HG02840 (cell line): ENCODE data around the gene CTNNBIP1.

Experiments used
- ATAC-seq: cut with Tn5 transposase; IDR thresholded peaks from one replicate; pipeline ENCODE4 v1.9.1; 2021; ENCODE audit warnings: mild to moderate bottlenecking, moderate library complexity, moderate number of reproducible peaks; ENCODE audit not compliant: unreplicated experiment, low FRiP score

The CTNNBIP1 gene

DNA sequence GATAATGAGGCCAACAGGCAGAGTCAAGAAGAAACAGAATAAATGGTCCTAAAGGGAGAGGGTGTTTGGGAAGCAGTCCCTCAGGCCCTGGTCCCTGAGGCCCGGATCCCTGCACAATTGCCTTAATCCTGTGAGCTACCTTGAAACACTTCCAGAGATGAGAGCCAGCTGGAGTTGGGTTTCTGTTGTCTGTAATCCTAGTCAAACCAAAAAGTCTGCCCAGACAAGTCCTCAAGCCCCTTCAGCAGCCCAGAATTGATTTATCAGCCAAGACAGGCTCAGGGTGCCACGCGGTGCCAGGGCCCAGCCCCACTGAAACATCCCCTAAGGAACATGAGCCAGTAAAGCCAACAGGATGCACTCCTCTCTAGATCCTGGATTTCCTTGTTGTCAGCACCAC is 69.9 kb downstream of the CTNNBIP1 start:
- no peak for ATAC-seq

DNA sequence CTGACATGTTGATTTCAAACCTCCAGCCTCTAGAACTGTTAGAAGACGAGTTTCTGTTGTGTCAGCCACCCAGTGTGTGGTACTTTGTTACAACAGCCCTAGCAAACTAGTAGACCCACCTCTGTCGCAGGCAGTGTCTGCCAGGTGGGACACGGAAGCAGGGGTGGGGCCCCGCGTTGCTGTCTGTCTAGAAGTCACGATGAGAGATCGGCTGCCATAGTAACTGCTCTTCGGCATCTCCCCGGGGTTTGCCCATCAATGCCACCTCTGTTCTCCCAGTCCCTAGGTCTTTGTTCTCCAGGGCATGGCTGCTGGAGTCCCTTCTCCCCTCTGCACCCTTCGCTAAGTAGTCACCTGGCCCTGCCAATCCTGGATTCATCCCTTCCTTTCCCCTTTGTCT is 71.1 kb downstream of the CTNNBIP1 start:
- no peak for ATAC-seq

GRCh38 chr1:9836632-9836960 is 73.5 kb downstream of the CTNNBIP1 start:
- ATAC-seq, result no peak

DNA sequence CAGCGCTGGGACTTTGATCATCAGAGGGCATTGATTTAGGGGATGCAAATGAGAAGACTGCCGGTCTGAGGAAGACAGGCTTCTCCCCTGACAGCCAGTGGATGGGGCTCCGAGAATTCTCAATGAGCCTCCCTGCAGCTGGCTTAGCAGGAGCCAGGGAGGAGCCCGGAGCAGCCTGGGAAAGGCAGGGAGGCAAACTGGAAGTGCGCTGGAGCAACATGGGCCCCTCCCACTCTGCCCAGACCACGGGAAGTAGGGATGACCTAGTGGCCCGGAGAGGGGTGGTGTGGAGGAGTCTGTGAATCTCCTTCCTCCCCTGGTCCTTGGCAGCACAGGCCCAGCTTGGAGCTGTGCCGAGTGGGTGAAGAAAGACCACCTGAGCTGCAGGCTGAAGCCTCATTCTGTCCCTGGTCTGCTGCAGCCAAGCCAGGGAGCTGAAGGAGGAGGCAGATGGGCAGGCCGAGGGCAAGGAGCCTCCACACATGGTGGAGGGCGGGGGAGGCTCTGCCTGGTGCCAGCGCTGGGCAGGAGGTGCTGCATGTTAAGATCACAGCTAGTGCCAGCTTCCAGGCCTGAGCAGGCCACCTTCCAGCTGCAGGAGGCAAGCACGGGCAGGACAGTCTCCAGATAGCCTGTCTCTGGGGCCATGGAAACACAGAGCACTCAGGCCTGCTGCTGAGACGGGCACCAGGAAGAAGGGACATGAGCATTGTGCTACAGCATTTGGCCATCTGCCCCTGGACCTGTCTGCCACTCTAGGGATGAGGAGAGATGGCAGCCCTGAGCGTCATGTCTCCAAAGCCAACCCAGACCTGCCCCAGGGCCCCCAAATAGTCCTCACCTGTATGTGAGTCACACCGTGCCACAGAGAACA is 74.1 kb downstream of the CTNNBIP1 start:
- no peak for ATAC-seq

DNA sequence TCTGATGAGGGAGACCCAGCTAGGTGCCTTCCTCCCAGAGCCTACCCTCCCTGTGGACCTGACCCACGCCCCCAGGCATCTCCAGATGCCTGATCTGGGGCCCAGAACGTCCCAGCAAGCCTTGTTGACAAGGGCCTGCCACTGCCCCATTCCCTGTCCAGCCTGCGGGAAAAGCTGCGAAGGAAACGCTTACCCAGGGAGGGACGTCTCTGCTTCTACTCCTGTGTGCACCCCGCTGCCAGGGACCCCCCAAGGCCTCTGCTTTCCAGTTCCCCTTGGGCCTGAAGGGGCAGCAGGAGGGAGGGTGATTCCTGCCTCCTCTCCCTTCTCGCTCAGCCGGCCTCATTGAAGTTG is 74.7 kb downstream of the CTNNBIP1 start:
- no peak for ATAC-seq

DNA sequence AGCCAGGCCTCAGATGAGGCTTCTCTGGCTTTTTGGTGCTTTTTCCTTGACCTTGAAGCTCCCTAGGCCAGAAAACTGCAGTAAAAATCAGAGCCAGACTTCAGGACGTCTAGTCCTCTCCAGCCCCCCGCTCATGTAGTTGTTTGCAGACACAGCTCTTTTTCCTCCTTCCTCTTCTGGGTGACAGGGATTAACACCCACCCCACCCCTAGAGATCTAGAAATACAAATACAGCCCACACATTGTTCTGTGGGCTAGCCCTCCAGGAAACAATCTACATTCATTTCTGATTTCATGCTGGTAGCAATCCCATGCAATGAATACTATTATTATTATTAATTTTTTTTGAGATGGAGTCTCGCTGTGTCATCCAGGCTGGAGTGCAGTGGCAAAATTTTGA is 76.4 kb downstream of the CTNNBIP1 start:
- no peak for ATAC-seq

- ATAC-seq, result no peak
Observed at GRCh38 chr1:9827558-9828185, 82.4 kb downstream of the CTNNBIP1 start.

DNA sequence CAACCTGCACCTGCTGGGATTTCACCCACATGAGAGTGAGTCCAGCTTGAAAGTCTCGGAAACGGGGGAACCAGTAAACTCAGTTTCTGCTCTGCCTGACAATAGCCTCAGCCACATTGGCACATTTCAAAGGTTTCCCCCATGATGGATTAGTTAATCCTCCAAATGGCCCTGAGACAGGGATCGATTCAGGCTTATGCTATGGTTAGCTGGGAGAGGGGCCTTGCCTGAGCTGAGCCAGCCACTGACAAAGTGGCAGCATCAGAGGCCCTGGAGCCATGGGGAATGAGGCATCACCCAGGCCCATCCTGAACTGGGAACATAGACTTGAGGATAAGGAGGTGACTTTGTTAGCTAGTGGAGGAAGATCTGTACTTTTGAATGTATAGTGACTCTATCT is 83.5 kb downstream of the CTNNBIP1 start:
- ATAC-seq, result no peak

GRCh38 chr1:9826087-9826486 is 84.0 kb downstream of the CTNNBIP1 start:
- no peak for ATAC-seq

DNA sequence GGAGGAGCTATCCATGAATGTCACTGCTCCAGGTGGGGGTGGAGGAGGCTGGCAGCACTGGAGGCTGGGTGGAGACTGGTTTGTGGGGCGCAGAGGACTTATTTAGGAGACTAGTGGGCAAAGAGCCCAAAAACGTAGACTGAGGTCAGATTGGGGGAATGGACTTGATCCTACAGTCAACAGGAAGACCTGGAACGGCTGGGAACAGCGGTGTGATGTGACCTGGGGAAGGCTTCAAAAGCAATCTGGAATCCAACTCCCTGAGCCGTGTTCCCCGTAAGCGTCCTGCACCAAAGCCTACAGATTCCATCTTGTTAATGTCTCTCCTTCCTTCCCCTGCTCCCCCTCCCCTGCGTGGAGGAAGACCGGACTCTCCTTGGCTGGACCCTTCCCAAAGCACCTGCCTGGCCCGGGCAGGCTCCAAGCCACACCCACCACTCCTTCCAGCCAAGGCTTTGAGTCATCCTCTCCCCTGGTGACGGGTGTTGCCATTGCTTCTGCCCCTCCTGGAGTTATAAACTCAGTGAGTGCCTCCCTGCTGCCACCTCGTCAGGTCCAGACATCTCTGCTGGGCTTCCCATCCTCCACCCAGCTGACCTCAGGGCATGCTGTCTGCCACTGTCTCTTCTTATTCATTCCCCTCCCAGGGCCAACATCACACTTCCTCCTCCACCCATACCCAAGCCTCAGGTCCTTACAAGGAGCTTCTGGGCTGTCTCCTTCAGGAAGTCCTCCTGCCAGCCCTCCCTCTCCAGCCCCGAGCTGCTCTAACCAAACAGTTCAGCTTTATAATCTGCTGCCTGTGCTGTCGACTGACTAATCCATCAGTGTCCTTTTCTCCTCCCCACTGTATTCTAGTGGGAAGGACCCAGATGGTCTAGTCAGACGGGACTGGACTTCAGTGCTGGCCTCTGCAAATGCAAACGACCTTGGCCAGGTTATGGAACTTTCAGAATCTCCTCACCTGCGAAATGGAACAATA is 84.7 kb downstream of the CTNNBIP1 start:
- ATAC-seq, result no peak

GRCh38 chr1:9824702-9825089 is 85.4 kb downstream of the CTNNBIP1 start:
- no peak for ATAC-seq

- ATAC-seq, result peak; percentile 46
Observed at GRCh38 chr1:9823943-9824701, 85.9 kb downstream of the CTNNBIP1 start, which contains the start of gene CLSTN1. TSS of gene CLSTN1 (minus strand) at chr1:9823965. CDS start at chr1:9823733, 232 bp downstream.

GRCh38 chr1:9823693-9823942 is 86.5 kb downstream of the CTNNBIP1 start:
- no peak for ATAC-seq

DNA sequence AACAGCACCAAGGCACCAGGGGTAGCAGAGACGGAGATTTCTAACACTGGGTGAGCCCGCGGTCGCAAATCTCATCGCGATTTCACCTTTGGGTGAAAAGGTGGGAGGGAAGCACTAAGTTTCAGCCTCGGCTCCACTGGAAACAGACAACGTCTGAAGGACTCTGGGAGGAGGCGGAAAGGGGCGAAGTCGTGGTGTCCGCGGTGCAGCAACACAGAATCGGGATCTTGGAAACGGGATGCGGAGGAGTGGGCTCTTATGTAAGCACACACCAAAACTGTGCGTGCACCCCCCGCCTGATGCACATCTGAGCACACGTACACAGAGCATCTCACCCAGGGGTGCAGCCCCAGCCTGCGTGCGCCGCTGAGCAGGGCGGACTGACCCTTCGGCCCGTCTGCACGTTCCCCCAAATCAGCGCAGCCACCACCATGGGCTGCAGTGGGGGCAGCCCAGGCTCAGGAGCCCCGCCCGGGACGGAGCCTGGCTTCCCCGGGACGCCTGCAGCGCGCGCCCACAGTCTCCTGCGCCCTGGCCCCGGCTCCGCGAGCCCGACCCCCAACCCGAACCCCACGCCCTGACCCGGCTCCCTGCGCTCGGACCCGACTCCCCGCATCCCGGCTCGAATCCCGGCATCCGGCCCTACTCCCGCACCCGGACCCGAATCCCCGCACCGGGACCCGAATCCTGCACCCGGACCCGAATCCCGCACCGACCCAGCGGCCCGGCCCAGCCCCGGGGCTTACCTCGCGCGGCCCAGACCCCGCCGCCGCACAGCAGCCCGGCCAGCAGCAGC is 87.0 kb downstream of the CTNNBIP1 start:
- peak; percentile 17 for ATAC-seq

- ATAC-seq, result no peak
Observed at GRCh38 chr1:9822490-9822889, 87.6 kb downstream of the CTNNBIP1 start.

DNA sequence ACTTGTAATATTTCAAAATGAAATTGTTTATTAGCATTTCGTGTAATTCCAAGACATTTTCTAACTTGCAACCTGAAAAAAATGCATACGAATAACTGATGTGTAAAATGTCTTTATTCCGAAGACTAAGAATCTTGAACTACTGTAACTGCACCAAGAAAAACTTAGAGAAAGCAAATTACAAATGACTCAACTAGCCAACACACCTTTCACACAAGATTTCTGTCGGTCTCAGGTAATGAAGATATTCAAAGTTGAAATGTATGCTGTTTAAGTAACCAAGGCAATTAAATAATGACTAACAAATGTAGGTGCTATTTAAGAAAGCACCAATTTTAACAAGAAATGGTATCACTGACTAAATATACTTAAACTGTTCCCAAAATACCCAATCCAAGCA is 88.4 kb downstream of the CTNNBIP1 start:
- ATAC-seq, result no peak

DNA sequence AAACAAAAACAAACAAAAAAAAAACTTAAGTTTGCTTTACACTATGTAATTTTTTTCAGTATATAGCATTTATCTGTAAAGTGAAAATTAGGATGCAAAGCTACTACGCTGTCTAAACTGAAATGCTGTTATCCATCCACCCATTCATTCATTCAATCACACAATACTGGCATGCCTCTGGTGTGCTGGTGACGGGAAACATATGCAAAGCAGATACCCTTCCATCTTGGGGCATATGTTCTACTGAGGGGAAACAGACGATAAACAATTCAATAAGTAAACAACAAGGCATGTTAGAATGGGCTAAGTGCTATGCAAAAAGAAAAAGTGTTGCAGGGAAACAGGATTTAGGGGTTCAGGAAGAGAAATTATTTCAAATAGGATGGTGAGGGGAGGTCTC is 89.5 kb downstream of the CTNNBIP1 start:
- ATAC-seq, result no peak

DNA sequence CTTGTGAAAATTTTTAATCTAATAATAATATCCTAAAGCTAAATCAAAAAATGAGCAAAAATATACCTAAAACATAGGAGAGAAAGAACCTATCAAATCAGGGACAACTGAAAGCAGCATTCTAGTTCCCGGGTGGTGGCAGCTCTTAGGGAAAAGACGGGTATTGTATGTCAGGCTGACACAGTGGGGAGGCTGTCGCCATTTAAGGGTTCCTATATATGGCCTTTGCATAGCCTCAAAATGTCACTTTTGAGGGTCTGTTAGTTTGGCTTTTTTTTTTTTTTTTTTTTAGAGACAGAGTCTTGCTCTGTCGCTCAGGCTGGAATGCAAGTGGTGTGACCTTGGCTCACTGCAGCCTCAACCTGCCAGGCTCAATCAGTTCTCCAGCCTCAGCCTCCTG is 92.3 kb downstream of the CTNNBIP1 start:
- no peak for ATAC-seq

GRCh38 chr1:9816199-9816598 is 93.9 kb downstream of the CTNNBIP1 start:
- no peak for ATAC-seq

DNA sequence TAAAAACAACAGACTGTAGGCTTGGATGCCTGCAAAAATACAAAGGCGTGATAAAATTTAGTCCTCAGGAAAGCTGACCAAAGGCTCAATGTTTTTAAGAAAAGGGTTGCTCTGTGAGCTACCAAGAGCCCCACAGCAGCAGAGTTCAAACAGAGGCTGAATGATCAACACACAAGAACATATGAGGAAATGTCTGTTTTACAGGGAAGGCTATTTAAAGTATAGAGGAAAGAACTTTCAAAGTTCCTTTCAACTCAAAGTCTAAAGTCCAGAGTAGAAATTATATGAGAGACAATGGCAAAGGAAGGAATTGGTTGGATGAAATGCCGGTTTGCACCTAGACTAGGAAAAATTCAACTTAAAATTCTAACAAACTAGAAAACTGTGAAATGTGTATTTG is 94.9 kb downstream of the CTNNBIP1 start:
- ATAC-seq, result no peak
